HG03103 (cell line): ENCODE results near the gene WFDC11.
"Not testable (repeated sequence)": the region's sequence is repeated elsewhere in the genome, so short reads cannot be mapped to it uniquely, and the experiment has no call there.

Experiments used
- ATAC-seq: cut with Tn5 transposase; IDR thresholded peaks from one replicate; pipeline ENCODE4 v1.9.1; 2021; ENCODE audit warnings: low read depth; ENCODE audit not compliant: unreplicated experiment

WFDC11 gene

DNA sequence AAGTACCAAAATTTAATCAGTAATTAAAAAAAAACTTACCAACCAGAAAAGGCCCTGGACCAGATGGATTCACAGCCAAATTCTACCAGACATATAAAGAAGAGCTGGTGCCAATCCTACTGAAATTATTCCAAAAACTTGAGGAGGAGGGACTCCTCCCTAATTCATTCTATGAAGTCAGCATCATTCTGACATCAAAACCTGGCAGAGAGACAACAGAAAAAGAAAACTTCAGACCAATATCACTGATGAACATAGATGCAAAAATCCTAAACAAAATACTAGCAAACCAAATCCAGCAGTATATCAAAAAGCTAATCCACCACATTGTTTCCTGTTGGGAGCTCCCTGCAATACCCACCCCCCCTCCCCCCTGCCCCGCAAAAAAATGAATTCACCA is at the start of gene WFDC11:
TSS of gene WFDC11 (minus strand) at position 101 of the 400 bp plus-strand sequence. CDS start 19,639 bp downstream, outside the sequence.
- no peak for ATAC-seq

DNA sequence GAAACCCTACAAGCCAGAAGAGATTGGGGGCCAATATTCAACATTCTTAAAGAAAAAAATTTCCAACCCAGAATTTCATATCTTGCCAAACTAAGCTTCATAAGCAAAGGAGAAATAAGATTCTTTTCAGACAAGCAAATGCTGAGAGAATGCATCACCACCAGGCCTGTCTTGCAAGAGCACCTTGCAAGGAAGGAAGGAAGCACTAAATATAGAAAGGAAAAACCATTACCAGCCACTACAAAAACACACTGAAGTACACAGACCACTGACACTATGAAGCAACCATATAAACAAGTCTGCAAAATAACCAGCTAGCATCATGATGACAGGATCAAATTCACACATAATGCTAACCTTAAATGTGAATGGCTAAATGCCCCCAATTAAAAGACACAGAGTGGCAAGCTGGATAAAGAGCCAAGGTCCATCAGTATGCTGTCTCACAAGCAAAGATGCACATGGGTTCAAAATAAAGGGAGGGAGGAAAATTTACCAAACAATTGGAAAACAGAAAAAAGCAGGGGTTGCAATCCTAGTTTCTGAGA is 46.2 kb upstream of the WFDC11 start:
- ATAC-seq, result not testable (repeated sequence)

DNA sequence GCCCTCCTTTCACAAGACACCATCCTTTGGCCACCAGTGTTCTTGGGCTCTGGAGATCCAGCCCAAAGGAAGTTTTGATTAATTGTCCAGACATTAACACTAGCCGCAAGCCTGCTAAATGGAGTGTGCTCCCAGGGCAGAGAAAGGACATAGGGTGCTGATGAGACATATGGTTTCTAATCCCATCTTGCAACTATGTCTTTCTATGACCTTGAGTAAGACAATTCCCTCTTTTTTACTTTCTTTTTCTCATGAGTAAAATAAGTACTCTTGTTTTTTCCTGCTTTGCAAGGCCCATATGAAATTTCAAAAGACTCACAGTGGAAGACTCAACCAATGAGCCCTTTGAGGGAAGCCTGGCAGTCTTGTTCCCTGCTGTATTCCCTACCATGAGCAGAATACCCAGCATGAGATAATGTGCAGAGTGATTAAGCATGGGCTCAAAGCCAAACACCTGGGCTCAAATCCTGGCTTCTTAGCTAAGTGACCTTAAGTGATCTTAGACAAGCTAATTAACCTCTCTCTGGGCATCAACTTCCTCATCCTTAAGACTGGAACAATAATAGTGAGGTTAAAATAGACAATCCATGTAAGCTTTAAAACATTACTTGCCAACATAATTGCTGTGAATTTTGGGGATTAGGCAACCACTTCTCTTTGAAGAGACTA is 35.1 kb upstream of the WFDC11 start, which contains the start of gene WFDC10B:
TSS of gene WFDC10B (minus strand) at position 51 of the 669 bp plus-strand sequence. CDS start 19,027 bp downstream, outside the sequence.
- ATAC-seq, result no peak

DNA sequence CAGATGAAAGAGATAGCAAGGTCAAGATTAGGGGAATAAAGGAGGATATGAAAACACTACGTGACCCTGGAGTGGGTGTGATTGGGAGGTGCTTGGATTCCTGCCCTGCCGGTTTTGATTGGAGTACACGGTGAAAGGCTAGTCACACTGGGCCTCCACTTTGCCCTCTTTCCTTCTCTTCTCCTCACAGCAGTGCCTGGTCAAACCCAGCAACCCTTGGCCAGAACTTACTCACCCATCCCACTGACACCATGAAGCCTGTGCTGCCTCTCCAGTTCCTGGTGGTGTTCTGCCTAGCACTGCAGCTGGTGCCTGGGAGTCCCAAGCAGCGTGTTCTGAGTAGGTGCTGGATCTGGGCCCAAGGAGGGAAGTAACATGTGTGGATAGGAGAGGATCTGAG is 31.8 kb upstream of the WFDC11 start, which contains the start of gene WFDC13:
TSS of gene WFDC13 (plus strand) at position 166 of the 400 bp plus-strand sequence. CDS start at position 252, 86 bp downstream.
- no peak for ATAC-seq

DNA sequence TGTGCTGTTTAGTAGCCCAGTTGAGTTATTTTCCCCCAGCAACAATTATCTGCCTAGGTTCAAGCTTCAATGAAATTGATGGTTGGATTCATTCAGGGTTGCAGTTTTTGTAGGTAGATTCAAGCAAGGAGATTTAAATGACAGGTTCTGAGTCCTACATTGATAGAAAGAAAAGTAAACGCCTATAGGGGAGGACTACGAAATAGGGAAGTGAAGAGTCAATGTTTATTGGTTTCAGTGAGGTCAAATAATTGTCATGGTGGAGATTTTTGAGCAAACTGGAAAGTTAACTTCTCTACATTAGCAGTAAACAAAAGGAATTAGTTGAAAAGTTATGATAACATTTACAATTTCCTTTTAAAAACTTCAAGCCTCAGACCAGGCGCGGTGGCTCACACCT is 31.1 kb upstream of the WFDC11 start:
- no peak for ATAC-seq

DNA sequence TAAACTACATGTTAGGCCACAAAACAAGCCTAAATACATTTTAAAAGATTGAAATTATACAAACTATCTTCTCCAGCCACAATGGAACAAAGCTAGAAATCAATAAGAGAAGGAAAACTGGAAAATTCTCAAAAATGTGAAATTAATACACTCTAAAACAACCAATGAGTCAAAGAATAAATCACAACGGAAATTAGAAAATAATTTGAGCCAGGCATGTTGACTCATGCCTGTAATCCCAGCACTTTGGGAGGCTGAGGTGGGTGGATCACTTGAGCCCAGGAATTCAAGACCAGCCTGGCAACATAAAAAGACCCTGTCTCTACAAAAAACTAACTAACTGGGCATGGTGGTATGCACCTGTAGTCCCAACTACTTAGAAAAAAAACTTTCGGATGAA is 25.5 kb upstream of the WFDC11 start:
- ATAC-seq, result no peak

DNA sequence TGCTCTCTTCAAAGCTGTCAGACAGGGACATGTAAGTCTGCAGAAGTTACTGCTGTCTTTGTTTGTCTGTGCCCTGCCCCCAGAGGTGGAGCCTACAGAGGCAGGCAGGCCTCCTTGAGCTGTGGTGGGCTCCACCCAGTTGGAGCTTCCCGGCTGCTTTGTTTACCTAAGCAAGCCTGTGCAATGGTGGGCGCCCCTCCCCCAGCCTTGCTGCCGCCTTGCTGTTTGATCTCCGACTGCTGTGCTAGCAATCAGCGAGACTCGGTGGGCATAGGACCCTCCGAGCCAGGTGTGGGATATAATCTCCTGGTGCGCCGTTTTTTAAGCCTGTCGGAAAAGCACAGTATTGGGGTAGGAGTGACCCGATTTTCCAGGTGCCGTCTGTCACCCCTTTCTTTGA is 23.3 kb upstream of the WFDC11 start:
- not testable (repeated sequence) for ATAC-seq

DNA sequence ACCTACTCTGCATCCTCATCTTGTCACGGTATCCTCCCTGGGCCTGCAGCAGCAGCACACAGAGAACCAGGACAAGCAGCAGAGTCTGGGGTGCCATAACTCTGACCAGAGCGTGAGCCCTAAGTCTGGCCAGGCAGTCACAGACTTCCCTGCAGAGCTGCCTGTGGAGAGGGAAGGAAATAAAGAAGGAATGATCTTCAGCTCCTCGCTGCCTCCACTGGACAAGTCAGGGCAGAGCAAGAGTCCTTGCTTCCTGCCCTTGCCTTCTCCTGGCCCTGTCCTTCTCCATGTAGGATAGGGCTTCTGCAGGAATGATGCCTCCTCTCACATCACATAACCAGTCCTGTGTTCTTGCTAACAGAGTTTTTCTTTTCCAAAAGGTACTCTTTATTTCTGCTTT is 15.9 kb upstream of the WFDC11 start:
- no peak for ATAC-seq

DNA sequence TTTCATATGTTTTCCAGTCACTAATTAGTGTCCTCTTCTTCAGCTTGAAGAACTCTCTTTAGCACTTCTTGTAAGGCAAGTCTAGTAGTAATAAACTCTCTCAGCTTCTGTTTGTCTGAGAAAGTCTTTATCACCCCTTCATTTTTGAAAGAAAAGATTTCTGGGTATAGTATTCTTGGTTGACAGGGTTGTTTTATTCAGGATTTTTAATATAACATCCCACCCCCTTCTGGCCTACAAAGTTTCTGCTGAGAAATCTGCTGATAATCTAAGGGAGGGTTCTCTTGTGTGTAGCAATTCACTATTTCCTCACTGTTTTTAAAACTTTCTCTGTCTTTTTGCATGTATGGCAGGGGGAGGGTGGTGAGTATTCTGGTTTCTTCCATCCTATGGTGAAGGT is 9.6 kb upstream of the WFDC11 start:
- no peak for ATAC-seq

DNA sequence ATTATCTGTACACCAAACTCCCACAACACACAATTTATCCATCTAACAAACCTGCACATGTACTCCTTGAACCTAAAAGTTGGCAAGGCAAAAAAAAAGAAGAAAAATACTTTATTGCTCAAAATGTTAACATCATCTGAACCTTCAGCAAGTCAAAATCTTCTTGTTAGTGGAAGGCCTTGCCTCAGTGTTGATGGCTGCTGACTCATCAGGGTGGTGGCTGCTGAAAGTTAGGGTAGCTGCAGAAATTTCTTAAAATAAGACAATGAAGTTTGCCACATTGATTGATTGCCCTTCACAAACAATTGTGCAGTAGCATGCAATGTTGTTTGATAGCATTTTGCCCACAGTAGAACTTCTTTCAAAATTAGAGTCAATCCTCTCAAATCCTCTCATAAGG is 2.7 kb upstream of the WFDC11 start:
- ATAC-seq, result no peak

DNA sequence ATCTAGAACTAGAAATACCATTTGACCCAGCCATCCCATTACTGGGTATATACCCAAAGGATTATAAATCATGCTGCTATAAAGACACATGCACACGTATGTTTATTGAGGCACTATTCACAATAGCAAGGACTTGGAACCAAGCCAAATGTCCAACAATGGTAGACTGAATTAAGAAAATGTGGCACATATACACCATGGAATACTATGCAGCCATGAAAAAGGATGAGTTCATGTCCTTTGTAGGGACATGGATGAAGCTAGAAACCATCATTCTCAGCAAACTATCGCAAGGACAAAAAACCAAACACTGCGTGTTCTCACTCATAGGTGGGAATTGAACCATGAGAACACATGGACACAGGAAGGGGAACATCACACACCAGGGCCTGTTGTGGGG is 13.0 kb downstream of the WFDC11 start:
- not testable (repeated sequence) for ATAC-seq

DNA sequence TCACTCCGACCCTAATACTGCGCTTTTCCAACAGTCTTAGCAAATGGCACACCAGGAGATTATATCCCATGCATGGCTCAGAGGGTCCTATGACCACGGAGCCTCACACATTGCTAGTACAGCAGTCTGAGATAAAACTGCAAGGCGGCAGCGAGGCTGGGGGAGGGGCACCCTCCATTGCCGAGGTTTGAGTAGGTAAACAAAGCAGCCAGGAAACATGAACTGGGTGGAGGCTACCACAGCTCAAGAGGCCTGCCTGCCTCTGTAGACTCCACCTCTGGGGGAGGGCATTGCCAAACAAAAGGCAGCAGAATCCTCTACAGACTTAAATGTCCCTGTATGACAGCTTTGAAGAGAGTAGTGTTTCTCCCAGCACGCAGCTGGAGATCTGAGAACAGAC is 18.3 kb downstream of the WFDC11 start:
- not testable (repeated sequence) for ATAC-seq

DNA sequence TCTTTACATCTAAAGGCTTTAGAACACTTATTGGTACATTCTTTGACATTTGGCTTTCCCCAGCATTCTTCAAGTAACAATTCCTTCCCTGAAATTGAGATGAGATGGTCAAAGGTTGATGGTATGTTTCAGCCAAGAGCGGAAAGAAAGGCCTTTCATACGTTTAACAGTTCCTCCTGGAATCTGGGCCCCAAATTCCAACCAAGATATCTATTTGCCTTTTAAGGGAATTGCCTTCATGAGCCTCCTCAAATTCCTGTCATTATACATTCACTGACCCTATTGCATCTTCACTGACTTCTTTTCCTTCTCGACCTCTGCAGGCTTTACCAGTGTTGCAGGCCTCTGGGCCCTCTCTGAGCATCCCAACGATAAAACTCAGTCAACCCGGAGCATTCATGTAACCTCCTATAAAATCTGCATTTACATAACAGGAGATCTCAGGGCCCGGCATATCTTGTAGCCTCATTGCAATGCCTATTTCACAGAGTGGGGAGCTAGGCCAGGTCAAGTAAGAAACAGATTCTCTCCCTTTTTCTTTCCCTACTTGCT is 20.7 kb downstream of the WFDC11 start:
- ATAC-seq, result no peak

DNA sequence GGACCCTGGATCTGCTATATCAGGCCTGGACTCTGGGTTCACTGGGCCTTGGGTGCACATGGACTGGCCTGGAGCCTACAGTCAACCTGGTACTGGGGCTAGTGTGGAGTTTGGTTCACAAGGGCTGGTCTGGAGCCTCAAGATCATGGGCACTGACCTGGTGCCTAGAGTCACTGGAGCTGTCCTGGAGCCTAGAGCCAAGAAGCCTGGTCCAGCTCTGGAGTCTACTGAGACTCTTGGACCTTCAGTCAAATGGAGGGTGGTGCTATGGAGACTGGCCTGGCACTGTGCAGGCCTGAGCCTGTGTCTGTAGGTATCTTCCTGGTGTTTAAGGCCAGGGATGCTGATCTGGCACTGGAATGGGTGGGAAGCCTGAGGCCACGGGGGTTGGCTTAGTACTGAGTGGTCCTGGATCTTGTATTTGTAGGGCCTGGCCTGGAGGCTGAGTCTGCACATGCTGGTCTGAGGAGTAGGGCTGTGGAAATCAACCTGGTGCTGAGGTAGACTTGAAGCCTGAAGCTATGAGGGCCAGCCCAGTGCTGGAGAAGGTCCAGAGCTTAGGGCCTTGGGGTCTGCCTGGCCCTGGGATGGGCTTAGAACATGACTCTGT is 22.5 kb downstream of the WFDC11 start:
- ATAC-seq, result no peak

DNA sequence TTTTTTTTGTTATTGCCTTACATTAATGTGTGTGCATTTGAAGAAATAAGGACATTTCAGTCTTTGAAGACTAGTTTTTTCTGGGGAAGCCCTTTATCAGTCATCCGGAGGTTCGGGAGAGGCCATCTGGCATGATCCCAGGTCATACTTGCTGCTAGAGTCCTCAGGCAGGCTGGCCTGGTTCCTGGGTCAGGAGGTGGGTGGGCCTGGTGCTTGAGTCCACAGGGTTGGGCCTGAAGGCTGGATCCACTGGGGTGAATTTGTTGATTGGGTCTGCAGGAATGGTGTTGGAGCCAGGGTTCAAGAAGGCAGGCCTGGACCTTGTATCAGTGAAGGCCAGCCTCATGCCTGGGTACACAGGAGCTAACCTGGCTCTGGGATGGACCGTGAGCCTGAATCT is 23.2 kb downstream of the WFDC11 start:
- no peak for ATAC-seq

DNA sequence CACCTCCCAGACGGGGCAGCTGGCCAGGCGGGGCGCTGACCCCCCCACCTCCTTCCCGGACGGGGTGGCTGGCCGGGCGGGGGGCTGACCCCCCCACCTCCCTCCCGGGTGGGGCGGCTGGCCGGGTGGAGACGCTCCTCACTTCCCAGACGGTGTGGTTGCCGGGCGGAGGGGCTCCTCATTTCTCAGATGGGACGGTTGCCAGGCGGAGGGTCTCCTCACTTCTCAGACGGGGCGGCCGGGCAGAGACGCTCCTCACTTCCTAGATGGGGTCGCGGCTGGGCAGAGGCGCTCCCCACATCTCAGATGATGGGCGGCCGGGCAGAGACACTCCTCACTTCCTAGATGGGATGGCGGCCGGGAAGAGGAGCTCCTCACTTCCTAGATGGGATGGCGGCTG is 24.2 kb downstream of the WFDC11 start:
- ATAC-seq, result not testable (repeated sequence)

DNA sequence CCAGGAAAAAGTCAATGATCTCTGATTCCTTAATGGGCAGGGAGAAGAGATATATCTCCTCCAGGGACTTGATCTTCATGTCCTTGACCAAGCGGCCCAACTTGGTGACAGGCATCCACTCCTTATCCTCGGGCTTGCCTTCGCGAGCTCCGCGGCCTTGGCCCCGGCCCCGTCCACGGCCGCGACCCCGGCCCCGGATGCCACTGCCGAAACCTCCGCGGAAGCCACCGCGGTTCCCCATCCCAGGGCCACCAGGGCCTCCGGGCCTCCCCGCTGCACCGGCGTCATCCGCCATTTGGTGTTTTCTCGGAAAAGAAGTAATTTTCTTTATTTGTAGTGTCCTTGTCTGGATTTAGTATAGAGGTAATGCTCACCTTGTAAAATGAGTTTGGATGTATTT is 29.0 kb downstream of the WFDC11 start:
- ATAC-seq, result not testable (repeated sequence)

DNA sequence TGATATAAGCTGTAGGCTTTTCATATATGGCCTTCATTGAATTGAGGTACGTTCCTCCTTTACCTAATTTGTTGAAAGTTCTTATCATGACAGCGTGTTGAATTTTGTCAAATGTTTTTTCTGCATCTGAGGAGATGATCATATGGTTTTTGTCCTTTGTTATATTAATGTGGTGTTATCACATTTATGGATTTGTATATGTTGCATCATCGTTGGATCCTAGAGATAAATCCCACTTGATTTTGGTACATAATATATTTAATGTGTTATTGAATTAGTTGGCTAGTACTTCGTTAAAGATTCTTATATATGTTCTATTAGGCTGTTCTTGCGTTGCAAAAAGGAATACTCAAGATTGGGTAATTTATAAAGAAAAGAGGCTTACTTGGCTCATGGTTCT is 30.4 kb downstream of the WFDC11 start:
- no peak for ATAC-seq

DNA sequence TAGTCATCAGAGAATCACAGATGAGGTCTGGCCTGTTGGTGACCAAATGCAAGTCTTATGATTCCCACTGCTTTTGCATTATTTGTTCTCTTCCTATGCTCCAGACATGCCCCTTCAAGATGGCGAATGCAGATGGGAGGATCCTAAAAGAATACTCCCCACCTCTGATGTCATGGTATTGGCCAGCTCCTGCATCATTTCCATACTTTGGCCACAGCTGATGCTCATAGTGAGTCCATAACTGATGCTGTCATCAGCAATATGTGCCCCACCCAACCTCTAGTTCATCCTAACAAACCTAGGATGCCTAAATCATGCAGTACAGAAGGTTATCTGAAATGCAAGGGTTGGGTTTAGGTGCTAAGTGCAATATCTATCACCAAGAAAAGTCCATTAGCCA is 33.5 kb downstream of the WFDC11 start:
- no peak for ATAC-seq

DNA sequence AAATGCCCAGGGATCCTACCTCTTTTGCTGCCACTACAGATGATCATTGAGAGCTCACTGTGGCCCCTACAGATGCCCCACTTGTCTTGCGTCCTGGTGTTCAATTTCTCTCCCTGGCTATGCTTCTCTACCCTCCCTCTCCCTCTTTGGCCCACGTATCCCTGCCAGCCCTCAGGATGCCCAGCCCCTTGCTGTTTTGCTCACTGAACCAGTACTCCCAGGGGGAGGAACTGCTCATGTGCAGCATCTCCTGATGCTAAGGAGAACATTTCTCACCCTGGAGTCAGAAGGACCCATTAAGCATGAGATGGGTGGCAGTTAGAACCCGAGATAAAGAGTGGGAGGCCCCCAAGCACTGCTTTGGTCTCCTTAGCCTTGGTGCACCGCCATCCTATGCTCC is 38.9 kb downstream of the WFDC11 start, which contains the start of gene WFDC9:
TSS of gene WFDC9 (minus strand) at position 101 of the 400 bp plus-strand sequence. CDS start 21,103 bp downstream, outside the sequence.
- ATAC-seq, result no peak

DNA sequence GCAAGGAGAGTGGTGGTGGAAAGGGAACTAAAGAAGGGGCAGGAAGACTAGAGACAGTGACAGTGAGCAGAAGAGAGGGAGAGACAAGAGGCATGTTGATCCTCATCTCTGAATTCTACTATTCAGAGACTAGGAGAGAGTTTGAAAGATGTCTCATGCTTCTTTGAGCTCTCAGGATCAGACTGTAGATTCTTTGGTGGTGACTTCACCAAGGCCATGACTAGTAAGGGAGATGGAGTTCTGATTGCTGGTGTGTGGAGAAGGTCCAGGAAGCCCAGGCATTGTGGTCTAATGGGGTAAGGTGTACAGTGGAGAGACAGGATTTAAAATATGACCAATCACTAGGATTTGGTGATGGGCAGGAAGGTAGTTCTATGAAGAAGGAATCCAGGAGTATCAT is 39.7 kb downstream of the WFDC11 start:
- ATAC-seq, result no peak
